ENCODE data around the gene MTG2. TPM values are rescaled to one million over a fixed set of nuclear protein-coding genes. Genes with fewer than 3 reads are reported as not detected.

MTG2 gene
- total and polyA plus RNA-seq, 2 of the 8 experiments (the other 6 are each of a cell fraction or from before 2014, with no cell fraction given): 14.4 to 22.8 TPM

DNA sequence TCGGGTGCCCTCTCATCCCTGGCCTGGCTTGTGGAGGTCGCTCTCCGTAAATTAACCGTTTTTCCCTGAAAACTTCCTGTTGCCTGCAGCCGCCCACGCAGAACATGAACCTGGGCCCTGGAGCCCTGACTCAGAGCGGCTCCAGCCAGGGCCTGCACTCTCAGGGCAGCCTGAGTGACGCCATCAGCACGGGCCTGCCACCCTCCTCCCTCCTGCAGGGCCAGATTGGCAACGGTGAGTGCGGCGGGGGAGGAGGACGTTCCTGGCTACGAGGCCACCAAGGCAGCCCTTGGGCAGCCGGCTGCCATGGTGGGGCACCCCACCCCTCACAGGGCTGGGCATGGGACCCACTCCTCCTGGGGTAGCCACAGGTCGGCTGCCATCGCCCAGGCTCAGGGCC is 21.5 kb upstream of the MTG2 start (continued):
- TF ChIP-seq TBP (IDR thresholded peaks at IDR 0.05; ENCODE audit: low read depth, low read length) (no peak), USF2 (IDR thresholded peaks at IDR 0.05; ENCODE audit: low read length) (no peak), RBBP5 (IDR thresholded peaks at IDR 0.05; ENCODE audit: borderline replicate concordance, low read depth, low read length) (no peak), ZNF274 (IDR thresholded peaks at IDR 0.05; ENCODE audit: borderline replicate concordance, extremely low read depth, low read length) (no peak), CEBPB (IDR thresholded peaks at IDR 0.05; ENCODE audit: low read depth, low read length) (no peak), NRF1 (IDR thresholded peaks at IDR 0.05; ENCODE audit: low read depth, low read length) (no peak), SIX5 (IDR thresholded peaks at IDR 0.05; ENCODE audit: low read depth, low read length) (no peak)
